Measurements from ENCODE around the gene WSCD2. TPM values are rescaled to one million over a fixed set of nuclear protein-coding genes. Genes with fewer than 3 reads are reported as not detected.

The WSCD2 gene
- total RNA-seq, 4 donors from 2014 or later: 6.7 TPM; not detected in 3

- DNase-seq: no peak
- no peak overlapping the region for H3K27ac ChIP-seq
Observed at GRCh38 chr12:108207791-108208730, 79.0 kb downstream of the WSCD2 start.

GRCh38 chr12:108210001-108210400, 80.9 kb downstream of the WSCD2 start:
- no peaks in the 10 kb centered on the region for H3K9me3 ChIP-seq
- no peaks in the 10 kb centered on the region for H3K36me3 ChIP-seq
- TF ChIP-seq, protein P1, sequence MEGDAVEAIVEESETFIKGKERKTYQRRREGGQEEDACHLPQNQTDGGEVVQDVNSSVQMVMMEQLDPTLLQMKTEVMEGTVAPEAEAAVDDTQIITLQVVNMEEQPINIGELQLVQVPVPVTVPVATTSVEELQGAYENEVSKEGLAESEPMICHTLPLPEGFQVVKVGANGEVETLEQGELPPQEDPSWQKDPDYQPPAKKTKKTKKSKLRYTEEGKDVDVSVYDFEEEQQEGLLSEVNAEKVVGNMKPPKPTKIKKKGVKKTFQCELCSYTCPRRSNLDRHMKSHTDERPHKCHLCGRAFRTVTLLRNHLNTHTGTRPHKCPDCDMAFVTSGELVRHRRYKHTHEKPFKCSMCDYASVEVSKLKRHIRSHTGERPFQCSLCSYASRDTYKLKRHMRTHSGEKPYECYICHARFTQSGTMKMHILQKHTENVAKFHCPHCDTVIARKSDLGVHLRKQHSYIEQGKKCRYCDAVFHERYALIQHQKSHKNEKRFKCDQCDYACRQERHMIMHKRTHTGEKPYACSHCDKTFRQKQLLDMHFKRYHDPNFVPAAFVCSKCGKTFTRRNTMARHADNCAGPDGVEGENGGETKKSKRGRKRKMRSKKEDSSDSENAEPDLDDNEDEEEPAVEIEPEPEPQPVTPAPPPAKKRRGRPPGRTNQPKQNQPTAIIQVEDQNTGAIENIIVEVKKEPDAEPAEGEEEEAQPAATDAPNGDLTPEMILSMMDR (IDR thresholded peaks at IDR 0.05): no peak
- no peak for TF ChIP-seq POLR2A (IDR thresholded peaks at IDR 0.05)
- no peaks in the 10 kb centered on the region for H3K4me1 ChIP-seq
- H3K27me3 ChIP-seq: no peaks in the 10 kb centered on the region
- DNase-seq: no peak
- H3K27ac ChIP-seq: no peak overlapping the region
- no peak overlapping the region for H3K4me3 ChIP-seq

More at GRCh38 chr12:108207791-108208730, 79.0 kb downstream of the WSCD2 start:
- TF ChIP-seq, protein P1 (IDR thresholded peaks at IDR 0.05): no peak
- no peak for TF ChIP-seq POLR2A (IDR thresholded peaks at IDR 0.05)
- Histone ChIP-seq H3K9me3 (no peaks in the 10 kb centered on the region), H3K4me3 (no peak overlapping the region), H3K36me3 (no peaks in the 10 kb centered on the region), H3K27me3 (no peaks in the 10 kb centered on the region), H3K4me1 (no peaks in the 10 kb centered on the region)

DNA sequence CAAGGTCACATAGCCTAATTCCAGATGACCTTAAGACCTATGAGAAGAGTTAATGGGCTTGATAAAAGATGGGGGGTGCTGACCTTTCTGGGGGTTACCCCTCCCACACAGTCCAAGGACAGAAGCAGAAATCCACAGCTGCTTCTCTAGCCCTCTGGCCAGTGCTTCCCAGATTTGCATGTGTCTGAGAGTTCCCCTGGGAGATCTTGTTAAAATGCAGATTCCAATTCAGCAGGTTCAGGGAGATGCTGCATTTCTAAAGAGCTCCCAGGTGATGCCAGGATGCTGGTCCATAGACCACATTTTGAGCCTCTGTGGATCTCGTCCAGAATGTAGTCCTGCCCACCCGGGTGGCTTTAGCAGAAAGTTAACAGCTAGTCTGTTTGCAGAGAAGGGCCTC, 82.1 kb downstream of the WSCD2 start:
- H3K36me3 ChIP-seq: no peaks in the 10 kb centered on the region
- no peak overlapping the region for H3K4me3 ChIP-seq
- TF ChIP-seq, protein P1 (IDR thresholded peaks at IDR 0.05): no peak
- TF ChIP-seq POLR2A (IDR thresholded peaks at IDR 0.05): no peak
- no peaks in the 10 kb centered on the region for H3K27me3 ChIP-seq
- no peak for DNase-seq
- no peak overlapping the region for H3K27ac ChIP-seq
- H3K9me3 ChIP-seq: no peaks in the 10 kb centered on the region
- no peaks in the 10 kb centered on the region for H3K4me1 ChIP-seq

DNA sequence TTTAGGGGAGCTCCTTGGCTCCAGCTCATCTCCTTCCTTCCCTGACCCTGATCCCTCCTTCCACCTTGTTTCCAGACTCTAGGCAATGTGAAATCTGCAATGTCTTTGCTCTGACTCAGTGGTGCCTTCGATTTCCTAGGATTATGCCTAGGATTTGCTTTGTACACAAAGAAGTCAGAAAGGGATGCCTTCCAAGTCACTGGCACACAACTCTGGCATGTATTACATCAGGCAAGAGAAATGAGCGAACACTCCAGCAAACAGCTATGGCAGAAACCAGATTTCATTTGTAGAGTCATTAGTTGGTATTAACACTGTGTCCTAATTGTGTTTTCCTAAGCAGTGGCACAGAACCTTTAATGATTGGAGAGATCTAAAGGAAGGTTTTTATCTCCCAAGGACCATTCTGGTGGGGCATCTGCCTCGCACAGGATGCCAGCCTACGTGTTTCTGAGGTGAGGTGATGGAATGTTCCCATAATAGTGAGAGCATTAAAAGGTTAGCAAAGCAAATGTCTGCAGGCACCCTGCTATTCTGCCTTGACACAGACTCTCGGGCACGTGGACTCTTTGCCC, 84.9 kb downstream of the WSCD2 start:
- no peaks in the 10 kb centered on the region for H3K9me3 ChIP-seq
- DNase-seq: no peak
- no peaks in the 10 kb centered on the region for H3K27me3 ChIP-seq
- H3K27ac ChIP-seq: no peak overlapping the region
- H3K4me3 ChIP-seq: no peak overlapping the region
- H3K36me3 ChIP-seq: no peaks in the 10 kb centered on the region
- TF ChIP-seq, protein P1 (IDR thresholded peaks at IDR 0.05): no peak
- no peak for TF ChIP-seq POLR2A (IDR thresholded peaks at IDR 0.05)
- no peaks in the 10 kb centered on the region for H3K4me1 ChIP-seq

- no peaks in the 10 kb centered on the region for H3K4me1 ChIP-seq
- DNase-seq: no peak
- no peaks in the 10 kb centered on the region for H3K27me3 ChIP-seq
- TF ChIP-seq, protein P1 (IDR thresholded peaks at IDR 0.05): no peak
- TF ChIP-seq POLR2A (IDR thresholded peaks at IDR 0.05): no peak
- H3K9me3 ChIP-seq: no peaks in the 10 kb centered on the region
- H3K4me3 ChIP-seq: no peak overlapping the region
- H3K27ac ChIP-seq: no peak overlapping the region
- H3K36me3 ChIP-seq: no peaks in the 10 kb centered on the region
Observed at GRCh38 chr12:108214486-108214885, 85.4 kb downstream of the WSCD2 start.

All from Peyer's patch (tissue), 4 donors.